DND-41 (cell line): ENCODE results near the gene GNS.

Experiments
- ATAC-seq: fragments of 200-7000 bp; cut with Tn5 transposase; 3 replicates; pipeline ENCODE4 v1.9.1; 2021; ENCODE audit warnings: low read depth; ENCODE audit not compliant: insufficient read depth
- DNase-seq: peaks from one replicate; pipeline ENCODE4 v3.0.0-alpha.2; 2020
- H2AFZ ChIP-seq: 2 replicates; pipeline ENCODE4 v1.6.0; 2012; ENCODE audit warnings: low read depth, low read length
- H3K27ac ChIP-seq: 2 replicates; pipeline ENCODE4 v1.5.1; 2012; ENCODE audit warnings: low read length, inconsistent platforms
- H3K27me3 ChIP-seq: fragments of 200-600 bp; sonication (generic); 2 replicates; pipeline ENCODE4 v1.6.0; 2012; ENCODE audit warnings: low read length, mild to moderate bottlenecking, inconsistent platforms; ENCODE audit not compliant: insufficient read depth, poor library complexity
- H3K36me3 ChIP-seq: 2 replicates; pipeline ENCODE4 v1.5.1; 2012; ENCODE audit warnings: low read length, inconsistent platforms; ENCODE audit not compliant: insufficient read depth
- H3K4me1 ChIP-seq: 2 replicates; pipeline ENCODE4 v1.5.1; 2012; ENCODE audit warnings: mild to moderate bottlenecking, low read length; ENCODE audit not compliant: insufficient read depth
- H3K4me2 ChIP-seq: 2 replicates; pipeline ENCODE4 v1.6.0; 2012; ENCODE audit warnings: mild to moderate bottlenecking, moderate library complexity, low read length, inconsistent platforms; ENCODE audit not compliant: insufficient read depth
- H3K4me3 ChIP-seq, 2 experiments: fragments of 200-600 bp in 1 of 2; shearing (Covaris generic) in 1 of 2; 2 replicates each; pipeline ENCODE4 v1.5.1; 2012 to 2016; ENCODE audit warnings: inconsistent platforms in 2 of 2, low read length in 2 of 2, mild to moderate bottlenecking in 2 of 2, low read depth in 1 of 2, moderate library complexity in 1 of 2
- H3K79me2 ChIP-seq: 2 replicates; pipeline ENCODE4 v1.6.0; 2012; ENCODE audit warnings: low read length, inconsistent platforms; ENCODE audit not compliant: insufficient read depth
- H3K9ac ChIP-seq: 2 replicates; pipeline ENCODE4 v1.6.0; 2012; ENCODE audit warnings: low read depth, mild to moderate bottlenecking, inconsistent platforms, low read length, moderate library complexity
- H3K9me3 ChIP-seq: 2 replicates; pipeline ENCODE4 v1.5.1; 2012; ENCODE audit warnings: low read length, moderate library complexity, mild to moderate bottlenecking, inconsistent platforms; ENCODE audit not compliant: insufficient read depth, severe bottlenecking
- H4K20me1 ChIP-seq: 2 replicates; pipeline ENCODE4 v1.6.0; 2012; ENCODE audit warnings: low read length; ENCODE audit not compliant: insufficient read depth
- EZH2 ChIP-seq: IDR thresholded peaks from 3 replicates; pipeline ENCODE4 v1.6.1; 2012; ENCODE audit warnings: borderline replicate concordance, low read depth, mild to moderate bottlenecking, moderate library complexity, low read length, inconsistent platforms; ENCODE audit not compliant: severe bottlenecking
- TF ChIP-seq, protein P1 (sequence below): IDR thresholded peaks from 2 replicates; pipeline ENCODE4 v1.5.1; 2012; ENCODE audit warnings: borderline replicate concordance, low read length, moderate library complexity, mild to moderate bottlenecking; ENCODE audit not compliant: poor library complexity, severe bottlenecking; ENCODE audit errors: extremely low read depth

GNS gene

GRCh38 chr12:64713376-64713775, 45.8 kb downstream of the GNS start:
- no peak for DNase-seq
- no peak for TF ChIP-seq EZH2
- TF ChIP-seq, protein P1, sequence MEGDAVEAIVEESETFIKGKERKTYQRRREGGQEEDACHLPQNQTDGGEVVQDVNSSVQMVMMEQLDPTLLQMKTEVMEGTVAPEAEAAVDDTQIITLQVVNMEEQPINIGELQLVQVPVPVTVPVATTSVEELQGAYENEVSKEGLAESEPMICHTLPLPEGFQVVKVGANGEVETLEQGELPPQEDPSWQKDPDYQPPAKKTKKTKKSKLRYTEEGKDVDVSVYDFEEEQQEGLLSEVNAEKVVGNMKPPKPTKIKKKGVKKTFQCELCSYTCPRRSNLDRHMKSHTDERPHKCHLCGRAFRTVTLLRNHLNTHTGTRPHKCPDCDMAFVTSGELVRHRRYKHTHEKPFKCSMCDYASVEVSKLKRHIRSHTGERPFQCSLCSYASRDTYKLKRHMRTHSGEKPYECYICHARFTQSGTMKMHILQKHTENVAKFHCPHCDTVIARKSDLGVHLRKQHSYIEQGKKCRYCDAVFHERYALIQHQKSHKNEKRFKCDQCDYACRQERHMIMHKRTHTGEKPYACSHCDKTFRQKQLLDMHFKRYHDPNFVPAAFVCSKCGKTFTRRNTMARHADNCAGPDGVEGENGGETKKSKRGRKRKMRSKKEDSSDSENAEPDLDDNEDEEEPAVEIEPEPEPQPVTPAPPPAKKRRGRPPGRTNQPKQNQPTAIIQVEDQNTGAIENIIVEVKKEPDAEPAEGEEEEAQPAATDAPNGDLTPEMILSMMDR, result no peak

DNA sequence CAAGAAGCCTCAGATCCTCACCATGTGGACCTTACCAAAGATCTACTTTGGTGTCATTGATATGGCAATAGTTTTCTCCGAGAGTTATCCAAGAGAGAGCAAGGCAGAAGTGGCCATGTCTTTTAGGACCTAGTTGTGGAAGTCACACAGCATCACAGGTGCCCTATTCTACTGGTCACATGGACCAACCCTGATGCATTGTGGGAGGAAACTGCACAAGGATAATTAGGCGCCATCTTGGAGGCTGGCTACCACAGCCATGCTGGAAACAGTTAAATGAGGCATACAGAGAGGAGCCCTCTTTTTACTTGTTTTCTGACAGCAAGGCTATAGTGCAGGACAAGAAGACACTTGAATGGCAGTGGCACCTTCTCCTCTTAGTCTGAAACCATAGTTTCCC, 49.8 kb downstream of the GNS start:
- no peak overlapping the region for H3K27ac ChIP-seq
- H3K36me3 ChIP-seq, result peaks cover 4% of the 10 kb centered on the region
- no peaks in the 10 kb centered on the region for H4K20me1 ChIP-seq
- ATAC-seq (no peak), DNase-seq (no peak)
- no peak overlapping the region for H3K9ac ChIP-seq
- H3K4me1 ChIP-seq, result no peaks in the 10 kb centered on the region
- H2AFZ ChIP-seq, result no peak overlapping the region
- H3K9me3 ChIP-seq, result no peaks in the 10 kb centered on the region
- no peak for TF ChIP-seq EZH2
- TF ChIP-seq, protein P1, result no peak
- H3K4me3 ChIP-seq, result no peak overlapping the region
- no peaks in the 10 kb centered on the region for H3K27me3 ChIP-seq
- H3K4me2 ChIP-seq, result no peak overlapping the region
- H3K79me2 ChIP-seq, result no peaks in the 10 kb centered on the region

More at GRCh38 chr12:64713376-64713775, 45.8 kb downstream of the GNS start:
- Histone ChIP-seq H3K79me2 (no peaks in the 10 kb centered on the region), H3K9ac (no peak overlapping the region), H3K9me3 (no peaks in the 10 kb centered on the region), H3K27me3 (no peaks in the 10 kb centered on the region), H3K4me1 (no peaks in the 10 kb centered on the region), H2AFZ (no peak overlapping the region), H3K4me2 (no peak overlapping the region), H3K4me3 (no peak overlapping the region), H3K36me3 (peaks cover 38% of the 10 kb centered on the region), H3K27ac (no peak overlapping the region), H4K20me1 (no peaks in the 10 kb centered on the region)
- no peak for ATAC-seq

- Histone ChIP-seq H3K4me3 (no peak overlapping the region), H2AFZ (no peak overlapping the region), H3K27ac (no peak overlapping the region), H3K27me3 (no peaks in the 10 kb centered on the region), H3K4me2 (no peak overlapping the region), H3K4me1 (no peaks in the 10 kb centered on the region), H3K36me3 (no peaks in the 10 kb centered on the region), H3K79me2 (no peaks in the 10 kb centered on the region), H3K9ac (no peak overlapping the region), H4K20me1 (no peaks in the 10 kb centered on the region), H3K9me3 (no peaks in the 10 kb centered on the region)
- no peak for ATAC-seq
- TF ChIP-seq EZH2, result no peak
- TF ChIP-seq, protein P1, result no peak
- DNase-seq, result no peak
These were observed 51.3 kb downstream of the GNS start for GRCh38 chr12:64707926-64708325.

GRCh38 chr12:64707362-64707761, 51.8 kb downstream of the GNS start:
- H3K4me1 ChIP-seq, result no peaks in the 10 kb centered on the region
- no peaks in the 10 kb centered on the region for H4K20me1 ChIP-seq
- no peak overlapping the region for H3K4me3 ChIP-seq
- H3K36me3 ChIP-seq, result no peaks in the 10 kb centered on the region
- TF ChIP-seq, protein P1, result no peak
- no peak for TF ChIP-seq EZH2
- no peak for DNase-seq
- H3K9ac ChIP-seq, result no peak overlapping the region
- H3K79me2 ChIP-seq, result no peaks in the 10 kb centered on the region
- no peak overlapping the region for H2AFZ ChIP-seq
- no peak overlapping the region for H3K4me2 ChIP-seq
- H3K9me3 ChIP-seq, result no peaks in the 10 kb centered on the region
- H3K27me3 ChIP-seq, result no peaks in the 10 kb centered on the region
- no peak for ATAC-seq
- no peak overlapping the region for H3K27ac ChIP-seq
